ENCODE results near the gene RRAGC.
A peak's percentile ranks its signal among the peaks of the same experiment; 100 is the strongest.

RRAGC gene, protein sequence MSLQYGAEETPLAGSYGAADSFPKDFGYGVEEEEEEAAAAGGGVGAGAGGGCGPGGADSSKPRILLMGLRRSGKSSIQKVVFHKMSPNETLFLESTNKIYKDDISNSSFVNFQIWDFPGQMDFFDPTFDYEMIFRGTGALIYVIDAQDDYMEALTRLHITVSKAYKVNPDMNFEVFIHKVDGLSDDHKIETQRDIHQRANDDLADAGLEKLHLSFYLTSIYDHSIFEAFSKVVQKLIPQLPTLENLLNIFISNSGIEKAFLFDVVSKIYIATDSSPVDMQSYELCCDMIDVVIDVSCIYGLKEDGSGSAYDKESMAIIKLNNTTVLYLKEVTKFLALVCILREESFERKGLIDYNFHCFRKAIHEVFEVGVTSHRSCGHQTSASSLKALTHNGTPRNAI

GRCh38 chr1:38859561-38860453 lies at the start of gene RRAGC:
Gene RRAGC, minus strand, starts transcription at chr1:38859772. Its CDS starts 126 bp downstream, at chr1:38859646.
- DNase-seq (ENCODE audit: low read depth) = peak; percentile 94

- DNase-seq (ENCODE audit: low read depth) = no peak
Measured at GRCh38 chr1:38908821-38909220, 49.2 kb upstream of the RRAGC start.

GRCh38 chr1:38905985-38906384 lies 46.4 kb upstream of the RRAGC start:
- no peak for DNase-seq (ENCODE audit: low read depth)

GRCh38 chr1:38899560-38899959 lies 40.0 kb upstream of the RRAGC start:
- DNase-seq (ENCODE audit: low read depth) = no peak

GRCh38 chr1:38898653-38899230 lies 39.2 kb upstream of the RRAGC start:
- DNase-seq (ENCODE audit: low read depth) = no peak

GRCh38 chr1:38896169-38896568 lies 36.6 kb upstream of the RRAGC start:
- DNase-seq (ENCODE audit: low read depth) = no peak

- DNase-seq (ENCODE audit: low read depth) = no peak
Measured at GRCh38 chr1:38892976-38893375, 33.4 kb upstream of the RRAGC start.

DNA sequence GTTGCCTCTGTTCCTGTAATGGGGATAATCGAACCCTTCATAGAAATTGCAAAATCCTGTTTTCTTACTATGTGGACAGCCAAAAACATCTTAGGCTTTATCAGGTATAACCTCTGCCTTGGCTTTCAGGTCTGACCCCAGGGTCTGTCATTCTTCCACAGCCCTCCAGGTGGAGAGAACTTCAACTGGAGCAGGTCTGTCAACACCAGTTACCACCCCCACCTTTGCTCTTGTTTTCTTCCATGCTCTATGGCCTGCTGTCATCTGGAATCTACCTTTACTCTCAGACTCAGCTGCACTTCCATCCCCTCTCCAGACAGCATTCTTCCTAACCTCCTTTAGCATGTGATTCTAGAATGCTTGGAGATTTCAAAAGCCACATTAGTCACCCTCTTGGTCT lies 32.2 kb upstream of the RRAGC start:
- no peak for DNase-seq (ENCODE audit: low read depth)

GRCh38 chr1:38889589-38889988 lies 30.0 kb upstream of the RRAGC start:
- DNase-seq (ENCODE audit: low read depth) = no peak

DNA sequence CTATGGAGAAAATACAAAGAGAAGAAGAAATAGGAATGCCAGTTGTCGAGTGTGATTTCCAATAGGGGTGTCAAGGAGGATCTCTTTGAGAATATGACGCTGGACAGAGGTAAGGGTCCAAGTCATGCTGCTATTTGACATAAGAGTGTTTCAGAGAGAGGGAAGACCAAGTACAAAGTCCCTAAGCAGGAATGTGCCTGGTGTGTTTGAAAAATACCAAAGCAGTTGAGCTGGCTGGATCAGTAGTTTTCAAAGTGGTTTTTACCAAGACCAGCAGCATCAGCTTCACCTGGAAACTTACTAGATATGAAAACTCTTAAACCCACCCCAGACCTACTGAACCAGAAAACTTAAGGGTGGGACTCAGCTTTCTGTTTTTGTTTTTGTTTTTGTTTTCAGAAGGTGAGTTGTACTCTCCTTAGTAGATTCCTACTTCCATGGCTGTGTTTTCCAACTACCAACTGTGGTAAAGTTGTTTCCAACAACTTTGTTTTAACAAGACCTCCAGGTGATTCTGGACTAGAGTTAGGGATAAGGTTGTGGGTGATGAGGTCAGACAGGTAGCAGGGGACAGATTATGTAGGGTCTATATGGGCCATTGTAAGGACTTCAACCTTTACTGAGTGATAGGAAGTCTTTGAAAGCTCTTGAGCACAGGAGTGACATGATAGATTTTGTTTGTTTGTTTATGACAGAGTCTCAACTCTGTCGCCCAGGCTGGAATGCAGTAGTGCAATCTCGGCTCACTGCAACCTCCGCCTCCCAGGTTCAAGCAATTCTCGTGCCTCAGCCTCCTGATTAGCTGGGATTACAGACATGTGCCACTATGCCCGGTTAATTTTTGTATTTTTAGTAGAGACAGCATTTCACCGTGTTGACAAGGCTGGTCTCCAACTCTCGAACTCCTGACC lies 29.1 kb upstream of the RRAGC start:
- no peak for DNase-seq (ENCODE audit: low read depth)

DNA sequence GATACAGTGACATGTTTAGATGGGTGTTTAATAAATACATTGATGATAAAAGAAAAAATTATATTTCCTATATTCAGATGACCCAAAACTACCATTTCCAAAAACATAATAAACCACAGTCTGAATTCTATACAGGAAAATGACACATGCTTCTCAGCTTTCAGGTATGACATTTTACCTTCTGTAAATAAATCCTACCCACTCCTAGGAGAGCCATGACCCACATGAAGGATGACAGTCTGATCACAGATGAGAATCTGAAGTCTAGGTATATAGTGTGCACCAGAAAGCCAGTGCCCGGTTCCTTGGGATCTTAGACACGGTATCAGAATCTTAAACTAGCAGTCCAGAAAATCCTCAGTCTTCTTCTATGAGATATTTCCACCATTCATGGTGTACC lies 25.5 kb upstream of the RRAGC start:
- DNase-seq (ENCODE audit: low read depth) = no peak

DNA sequence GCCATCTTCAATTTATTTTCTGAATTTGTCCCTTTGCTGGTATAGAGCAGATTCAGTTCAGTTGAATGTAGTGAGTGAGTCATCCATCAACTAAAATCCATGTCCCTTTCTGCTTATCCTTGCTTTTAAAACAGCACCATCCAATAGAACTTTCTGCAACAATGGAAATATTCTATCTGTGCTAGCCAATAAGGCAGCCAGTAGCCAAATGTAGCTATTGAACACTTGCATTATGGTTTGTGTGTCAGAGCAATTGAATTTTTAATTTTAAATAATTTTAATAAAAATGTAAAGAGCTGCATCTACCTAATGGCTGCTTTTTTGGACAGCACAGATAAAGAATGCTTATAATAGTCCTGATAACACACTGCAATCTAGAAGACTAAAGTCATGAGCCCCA lies 21.9 kb upstream of the RRAGC start, which contains the start of gene GJA9:
GJA9 (minus strand) TSS at position 101 of the 400 bp plus-strand sequence. CDS start 5,489 bp downstream, outside the sequence.
- DNase-seq (ENCODE audit: low read depth) = no peak

- DNase-seq (ENCODE audit: low read depth) = no peak
Measured at GRCh38 chr1:38875811-38876210, 16.2 kb upstream of the RRAGC start.

DNA sequence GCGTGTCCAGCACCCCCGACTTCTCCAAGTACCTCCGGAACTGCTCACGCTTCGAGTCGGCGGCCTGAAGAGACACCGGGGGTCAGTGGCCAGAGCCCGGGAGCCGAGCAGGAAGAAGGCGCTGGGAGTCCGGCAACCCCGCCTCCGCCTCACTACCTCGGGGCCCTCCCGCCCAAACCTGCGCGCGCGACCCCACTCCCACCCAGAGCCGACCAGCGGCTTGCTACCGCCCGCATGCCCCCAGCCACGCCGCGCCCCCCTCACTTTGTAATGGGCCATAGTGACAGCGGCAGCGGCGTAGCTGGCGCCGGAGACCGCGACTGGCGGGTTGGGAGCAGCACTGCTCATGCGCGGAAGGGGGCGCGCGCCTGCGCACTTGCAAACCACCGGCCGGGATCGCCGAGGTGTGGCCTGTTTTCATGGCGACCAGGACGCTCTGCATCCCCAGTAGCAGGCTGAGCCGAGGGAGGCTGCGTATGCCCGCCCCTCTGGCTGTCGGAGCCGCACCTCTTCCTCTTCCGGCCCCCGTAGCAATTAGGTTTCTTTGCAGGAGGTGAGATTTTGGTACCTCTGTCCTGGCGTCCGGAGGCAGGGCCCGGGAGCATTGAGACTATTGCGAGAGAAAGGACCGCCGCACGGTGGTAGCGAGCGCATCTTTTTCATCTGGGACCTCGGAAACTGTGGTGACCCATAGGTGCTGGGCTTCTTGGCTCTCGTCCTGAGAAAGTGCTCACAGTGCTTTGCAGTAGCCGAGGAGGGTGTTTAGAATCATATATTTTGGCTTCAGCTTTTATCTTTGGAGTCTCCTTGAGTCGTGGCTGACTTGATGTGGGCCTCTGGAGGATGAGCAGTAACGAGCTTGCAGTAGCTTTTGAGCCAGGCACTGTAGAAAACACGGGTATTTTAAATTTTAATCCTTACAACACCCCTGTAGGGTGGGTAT lies 13.7 kb upstream of the RRAGC start, which contains the start of gene MYCBP:
MYCBP (minus strand) TSS at position 322 of the 943 bp plus-strand sequence; CDS start at position 279, 43 bp downstream.
- DNase-seq (ENCODE audit: low read depth) = peak; percentile 91

GRCh38 chr1:38872401-38873026 lies 12.9 kb upstream of the RRAGC start:
- no peak for DNase-seq (ENCODE audit: low read depth)

DNA sequence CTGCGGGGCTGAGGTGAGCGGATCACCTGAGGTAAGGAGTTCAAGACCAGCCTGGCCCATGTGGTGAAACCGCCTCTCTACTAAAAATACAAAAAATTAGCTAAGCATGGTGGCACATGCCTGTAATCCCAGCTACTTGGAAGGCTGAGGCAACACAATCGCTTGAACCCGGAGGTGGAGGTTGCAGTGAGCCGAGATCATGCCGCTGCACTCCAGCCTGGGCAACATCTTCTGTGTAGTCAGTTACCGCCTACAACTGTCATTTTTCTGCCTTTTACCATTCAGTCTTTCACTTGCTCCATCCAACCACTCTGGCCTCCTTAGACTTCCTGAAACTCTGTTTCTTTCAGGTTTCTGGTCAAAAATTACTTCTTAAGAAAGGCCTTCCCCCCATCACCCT lies 11.4 kb upstream of the RRAGC start:
- DNase-seq (ENCODE audit: low read depth) = no peak

DNA sequence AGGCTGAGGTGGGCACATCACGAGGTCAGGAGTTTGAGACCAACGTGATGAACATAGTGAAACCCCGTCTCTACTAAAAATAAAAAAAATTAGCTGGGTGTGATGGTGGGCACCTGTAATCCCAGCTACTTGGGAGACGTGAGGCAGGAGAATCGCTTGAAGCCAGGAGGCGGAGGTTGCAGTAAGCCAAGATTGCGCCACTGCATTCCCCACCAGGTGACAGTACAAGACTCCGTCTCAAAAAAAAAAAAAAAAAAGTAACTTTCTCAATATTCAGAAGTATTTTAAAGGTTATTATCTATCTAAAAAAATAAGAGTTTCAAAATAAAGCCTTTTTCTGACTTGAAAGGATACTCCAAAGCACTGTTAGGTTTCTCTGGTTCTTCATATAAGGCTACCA lies 7.6 kb upstream of the RRAGC start:
- no peak for DNase-seq (ENCODE audit: low read depth)

DNA sequence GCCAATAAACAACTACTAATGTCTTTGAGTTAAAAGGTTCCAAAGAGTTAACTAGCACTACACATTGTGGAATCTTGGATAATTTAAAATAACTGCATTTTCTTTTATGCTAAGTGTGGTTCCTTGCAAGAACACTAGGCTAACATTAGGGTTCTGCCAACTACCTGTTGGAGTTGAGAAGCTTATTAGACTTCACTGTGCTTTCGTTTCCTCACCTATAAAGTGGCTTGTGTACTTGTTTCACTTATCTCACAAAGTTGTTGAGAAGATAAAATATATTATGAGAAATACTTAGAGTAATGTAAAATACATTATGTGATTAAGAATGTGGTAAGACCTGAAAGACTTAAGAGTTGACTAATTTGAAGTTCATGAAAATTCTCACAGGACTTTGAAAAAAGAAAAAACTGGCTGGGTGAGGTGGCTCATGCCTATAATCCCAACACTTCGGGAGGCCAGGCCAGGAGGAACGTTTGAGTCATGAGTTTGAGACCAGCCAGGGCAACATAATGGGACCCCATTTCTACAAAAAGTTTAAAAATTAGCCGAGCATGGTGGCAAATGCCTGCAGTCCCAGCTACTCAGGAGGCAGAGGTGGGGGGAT lies 5.6 kb upstream of the RRAGC start:
- no peak for DNase-seq (ENCODE audit: low read depth)

DNA sequence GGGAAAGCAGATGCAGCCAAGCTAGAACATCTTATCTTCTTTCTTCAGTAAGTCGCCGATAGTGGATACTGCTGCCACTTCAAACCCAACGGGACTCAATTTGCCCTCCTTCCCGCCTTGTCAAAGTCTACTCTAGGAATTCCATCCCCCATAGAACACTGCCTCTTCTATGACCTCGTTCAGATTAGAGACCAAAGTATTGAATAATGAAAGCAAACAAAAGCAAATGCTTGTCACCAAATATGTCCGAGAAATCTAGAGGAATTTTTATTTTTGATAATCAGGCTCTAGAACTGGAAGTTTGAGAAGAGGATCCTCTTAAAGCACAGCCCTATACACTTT lies 853 bp upstream of the RRAGC start:
- DNase-seq (ENCODE audit: low read depth) = no peak

Data from stimulated activated CD8-positive, alpha-beta memory T cell treated with anti-CD3 and anti-CD28 coated beads, Interleukin-15, amount 100 ng/mL, for 24 hours (primary cell).